Measurements from ENCODE around the gene NACAD.

Gene NACAD

GRCh38 chr7:45112648-45113047, 23.9 kb upstream of the NACAD start:
- FAIRE-seq, result no peak

GRCh38 chr7:45111298-45112223, 22.8 kb upstream of the NACAD start, which contains the start of gene TBRG4:
Gene TBRG4 (minus strand): TSS chr7:45111697. CDS start chr7:45109237, 2,460 bp downstream.
- no peak for FAIRE-seq

GRCh38 chr7:45108863-45109262, 20.1 kb upstream of the NACAD start:
- FAIRE-seq, result no peak

- no peak for FAIRE-seq
These were observed 18.6 kb upstream of the NACAD start for GRCh38 chr7:45107356-45107755.

- no peak for FAIRE-seq
These were observed 18.1 kb upstream of the NACAD start for GRCh38 chr7:45106820-45107219.

- FAIRE-seq, result no peak
These were observed 16.9 kb upstream of the NACAD start for GRCh38 chr7:45105588-45106188.

GRCh38 chr7:45104844-45105587, 16.2 kb upstream of the NACAD start:
- no peak for FAIRE-seq

- FAIRE-seq, result no peak
These were observed 15.4 kb upstream of the NACAD start for GRCh38 chr7:45103958-45104843.

- no peak for FAIRE-seq
These were observed 14.3 kb upstream of the NACAD start for GRCh38 chr7:45102785-45103712.

- FAIRE-seq, result no peak
These were observed 13.0 kb upstream of the NACAD start for GRCh38 chr7:45101748-45102147.

GRCh38 chr7:45100761-45101480, 12.2 kb upstream of the NACAD start:
- FAIRE-seq, result no peak

- FAIRE-seq, result no peak
These were observed 11.4 kb upstream of the NACAD start for GRCh38 chr7:45099891-45100760.

GRCh38 chr7:45098983-45099839, 10.4 kb upstream of the NACAD start:
- no peak for FAIRE-seq

- no peak for FAIRE-seq
These were observed 4.1 kb upstream of the NACAD start for GRCh38 chr7:45092931-45093235.

- no peak for FAIRE-seq
These were observed 3.5 kb upstream of the NACAD start for GRCh38 chr7:45092100-45092930.

GRCh38 chr7:45089341-45089891, 647 bp upstream of the NACAD start:
- no peak for FAIRE-seq

- no peak for FAIRE-seq
These were observed 545 bp downstream of the NACAD start for GRCh38 chr7:45088146-45088701.

Data from TTC549 (cell line).